Hematopoietic multipotent progenitor cell treated with erythropoietin and hydrocortisone succinate and interleukin-3 and kit ligand, for 15 days (in vitro differentiated cells): ENCODE measurements around the gene NKAIN2.
"Not testable (repeated sequence)": the region's sequence is repeated elsewhere in the genome, so short reads cannot be mapped to it uniquely, and the experiment has no call there.

ENCODE experiments used
- DNase-seq: peaks from one replicate; pipeline ENCODE4 v3.0.0-alpha.2; 2015; ENCODE audit warnings: low spot score

Gene NKAIN2

GRCh38 chr6:124080483-124080882 is 276.8 kb downstream of the NKAIN2 start:
- DNase-seq, result no peak

- DNase-seq, result no peak
These were observed 286.8 kb downstream of the NKAIN2 start for GRCh38 chr6:124090491-124090890.

- DNase-seq, result no peak
These were observed 295.9 kb downstream of the NKAIN2 start for GRCh38 chr6:124099520-124099919.

- DNase-seq, result no peak
These were observed 306.8 kb downstream of the NKAIN2 start for GRCh38 chr6:124110514-124110913.

- DNase-seq, result no peak
These were observed 315.9 kb downstream of the NKAIN2 start for GRCh38 chr6:124119596-124119995.

GRCh38 chr6:124123617-124124209 is 320.0 kb downstream of the NKAIN2 start:
- DNase-seq, result no peak

GRCh38 chr6:124131259-124131658 is 327.6 kb downstream of the NKAIN2 start:
- no peak for DNase-seq

- DNase-seq, result no peak
These were observed 328.1 kb downstream of the NKAIN2 start for GRCh38 chr6:124131779-124132178.

GRCh38 chr6:124132256-124132655 is 328.6 kb downstream of the NKAIN2 start:
- DNase-seq, result no peak

- no peak for DNase-seq
These were observed 339.2 kb downstream of the NKAIN2 start for GRCh38 chr6:124142852-124143251.

- DNase-seq, result no peak
These were observed 339.8 kb downstream of the NKAIN2 start for GRCh38 chr6:124143435-124143834.

GRCh38 chr6:124147621-124148020 is 344.0 kb downstream of the NKAIN2 start:
- DNase-seq, result no peak

- no peak for DNase-seq
These were observed 344.7 kb downstream of the NKAIN2 start for GRCh38 chr6:124148236-124148957.

- DNase-seq, result no peak
These were observed 346.0 kb downstream of the NKAIN2 start for GRCh38 chr6:124149646-124150045.

GRCh38 chr6:124158024-124158423 is 354.4 kb downstream of the NKAIN2 start:
- DNase-seq, result no peak

GRCh38 chr6:124163676-124164075 is 360.0 kb downstream of the NKAIN2 start:
- no peak for DNase-seq

GRCh38 chr6:124164343-124164742 is 360.7 kb downstream of the NKAIN2 start:
- DNase-seq, result no peak

GRCh38 chr6:124167249-124167648 is 363.6 kb downstream of the NKAIN2 start:
- DNase-seq, result not testable (repeated sequence)

GRCh38 chr6:124190256-124190655 is 386.6 kb downstream of the NKAIN2 start:
- DNase-seq, result no peak

- no peak for DNase-seq
These were observed 389.5 kb downstream of the NKAIN2 start for GRCh38 chr6:124193132-124193531.

- DNase-seq, result no peak
These were observed 393.5 kb downstream of the NKAIN2 start for GRCh38 chr6:124197148-124197547.

- no peak for DNase-seq
These were observed 395.6 kb downstream of the NKAIN2 start for GRCh38 chr6:124199286-124199685.

- DNase-seq, result no peak
These were observed 397.0 kb downstream of the NKAIN2 start for GRCh38 chr6:124200661-124201060.
